ENCODE results near the gene GALNTL6. TPM values are rescaled to one million over a fixed set of nuclear protein-coding genes. Genes with fewer than 3 reads are reported as not detected.

The GALNTL6 gene
- total and polyA plus RNA-seq, 2 donors (not counting 1 experiment from before 2014, with no cell fraction given) = not detected

- no peak overlapping the region for H3K9ac ChIP-seq (ENCODE audit: insufficient read depth, low read length)
- H3K4me3 ChIP-seq (replicated peaks in 1 of 4; ENCODE audit: control extremely low read depth in 1 of 4, insufficient read depth in 1 of 4, low read depth in 3 of 4, low read length in 4 of 4) = no peak overlapping the region
- H3K4me2 ChIP-seq (ENCODE audit: extremely low read depth, insufficient read depth, low read length) = no peak overlapping the region
- H3K36me3 ChIP-seq (ENCODE audit: control insufficient read depth, insufficient read depth, low read length) = no peaks in the 10 kb centered on the region
- no peaks in the 10 kb centered on the region for H4K20me1 ChIP-seq (ENCODE audit: control insufficient read depth, extremely low read depth, insufficient read depth, low read length)
- DNase-seq (ENCODE audit: low read depth in 2 of 2) = no peak
- H3K79me2 ChIP-seq (ENCODE audit: control insufficient read depth, insufficient read depth, low read length) = no peaks in the 10 kb centered on the region
- H2AFZ ChIP-seq (ENCODE audit: low read length) = no peak overlapping the region
- no peak for TF ChIP-seq EZH2 (IDR thresholded peaks at IDR 0.05; ENCODE audit: low read length, missing control alignments)
- TF ChIP-seq, protein P1, sequence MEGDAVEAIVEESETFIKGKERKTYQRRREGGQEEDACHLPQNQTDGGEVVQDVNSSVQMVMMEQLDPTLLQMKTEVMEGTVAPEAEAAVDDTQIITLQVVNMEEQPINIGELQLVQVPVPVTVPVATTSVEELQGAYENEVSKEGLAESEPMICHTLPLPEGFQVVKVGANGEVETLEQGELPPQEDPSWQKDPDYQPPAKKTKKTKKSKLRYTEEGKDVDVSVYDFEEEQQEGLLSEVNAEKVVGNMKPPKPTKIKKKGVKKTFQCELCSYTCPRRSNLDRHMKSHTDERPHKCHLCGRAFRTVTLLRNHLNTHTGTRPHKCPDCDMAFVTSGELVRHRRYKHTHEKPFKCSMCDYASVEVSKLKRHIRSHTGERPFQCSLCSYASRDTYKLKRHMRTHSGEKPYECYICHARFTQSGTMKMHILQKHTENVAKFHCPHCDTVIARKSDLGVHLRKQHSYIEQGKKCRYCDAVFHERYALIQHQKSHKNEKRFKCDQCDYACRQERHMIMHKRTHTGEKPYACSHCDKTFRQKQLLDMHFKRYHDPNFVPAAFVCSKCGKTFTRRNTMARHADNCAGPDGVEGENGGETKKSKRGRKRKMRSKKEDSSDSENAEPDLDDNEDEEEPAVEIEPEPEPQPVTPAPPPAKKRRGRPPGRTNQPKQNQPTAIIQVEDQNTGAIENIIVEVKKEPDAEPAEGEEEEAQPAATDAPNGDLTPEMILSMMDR (conservative IDR thresholded peaks at IDR 0.05 in 1 of 2, IDR thresholded peaks at IDR 0.05 in 1 of 2; ENCODE audit: low read depth in 1 of 2, low read length in 2 of 2) = no peak
- no peak overlapping the region for H3K27ac ChIP-seq (ENCODE audit: insufficient read depth, low read length)
- no peaks in the 10 kb centered on the region for H3K4me1 ChIP-seq (ENCODE audit: control insufficient read depth, extremely low read depth, insufficient read depth, low read length)
- no peaks in the 10 kb centered on the region for H3K27me3 ChIP-seq (ENCODE audit: control insufficient read depth, insufficient read depth, low read length)
- no peaks in the 10 kb centered on the region for H3K9me3 ChIP-seq (ENCODE audit: control insufficient read depth, insufficient read depth, low read depth, low read length)
Measured at GRCh38 chr4:171920901-171921300, 107.7 kb downstream of the GALNTL6 start.

DNA sequence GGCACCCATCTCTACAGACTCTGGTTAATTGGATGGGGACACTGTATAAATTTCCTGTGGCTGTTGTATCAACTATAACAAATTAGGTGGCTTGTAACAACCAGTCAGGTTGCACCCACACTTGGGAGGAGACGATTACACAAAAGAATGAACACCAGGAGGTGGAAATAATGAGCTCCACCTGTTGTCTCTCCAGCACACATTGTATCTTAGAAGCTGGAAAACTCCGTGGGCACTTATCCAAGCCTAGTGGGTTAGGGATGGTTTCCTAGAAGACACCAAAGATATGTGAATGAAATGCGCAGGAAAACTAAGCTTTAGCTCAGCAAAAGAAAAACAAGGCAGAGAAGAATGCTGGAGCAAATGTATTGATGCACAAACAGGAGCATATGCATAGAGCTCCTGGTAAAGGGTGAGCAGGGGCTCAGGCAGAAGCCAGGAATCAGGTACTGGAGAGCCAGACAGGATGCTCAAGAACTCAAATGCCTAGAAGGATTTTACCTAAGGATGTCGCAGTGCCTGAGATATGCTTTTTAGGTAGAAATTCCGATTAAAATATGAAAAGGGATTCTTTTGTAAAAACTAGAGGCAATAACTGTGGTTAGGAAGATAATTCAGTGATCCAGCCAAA lies 111.7 kb downstream of the GALNTL6 start:
- no peak overlapping the region for H3K4me3 ChIP-seq (replicated peaks in 1 of 4; ENCODE audit: control extremely low read depth in 1 of 4, insufficient read depth in 1 of 4, low read depth in 3 of 4, low read length in 4 of 4)
- H3K9me3 ChIP-seq (ENCODE audit: control insufficient read depth, insufficient read depth, low read depth, low read length) = no peaks in the 10 kb centered on the region
- H2AFZ ChIP-seq (ENCODE audit: low read length) = no peak overlapping the region
- no peaks in the 10 kb centered on the region for H3K27me3 ChIP-seq (ENCODE audit: control insufficient read depth, insufficient read depth, low read length)
- no peaks in the 10 kb centered on the region for H3K4me1 ChIP-seq (ENCODE audit: control insufficient read depth, extremely low read depth, insufficient read depth, low read length)
- no peaks in the 10 kb centered on the region for H3K79me2 ChIP-seq (ENCODE audit: control insufficient read depth, insufficient read depth, low read length)
- no peaks in the 10 kb centered on the region for H3K36me3 ChIP-seq (ENCODE audit: control insufficient read depth, insufficient read depth, low read length)
- TF ChIP-seq EZH2 (IDR thresholded peaks at IDR 0.05; ENCODE audit: low read length, missing control alignments) = no peak
- TF ChIP-seq, protein P1 (conservative IDR thresholded peaks at IDR 0.05 in 1 of 2, IDR thresholded peaks at IDR 0.05 in 1 of 2; ENCODE audit: low read depth in 1 of 2, low read length in 2 of 2) = no peak
- no peaks in the 10 kb centered on the region for H4K20me1 ChIP-seq (ENCODE audit: control insufficient read depth, extremely low read depth, insufficient read depth, low read length)
- no peak overlapping the region for H3K4me2 ChIP-seq (ENCODE audit: extremely low read depth, insufficient read depth, low read length)
- no peak for DNase-seq (ENCODE audit: low read depth in 2 of 2)
- no peak overlapping the region for H3K27ac ChIP-seq (ENCODE audit: insufficient read depth, low read length)
- no peak overlapping the region for H3K9ac ChIP-seq (ENCODE audit: insufficient read depth, low read length)

DNA sequence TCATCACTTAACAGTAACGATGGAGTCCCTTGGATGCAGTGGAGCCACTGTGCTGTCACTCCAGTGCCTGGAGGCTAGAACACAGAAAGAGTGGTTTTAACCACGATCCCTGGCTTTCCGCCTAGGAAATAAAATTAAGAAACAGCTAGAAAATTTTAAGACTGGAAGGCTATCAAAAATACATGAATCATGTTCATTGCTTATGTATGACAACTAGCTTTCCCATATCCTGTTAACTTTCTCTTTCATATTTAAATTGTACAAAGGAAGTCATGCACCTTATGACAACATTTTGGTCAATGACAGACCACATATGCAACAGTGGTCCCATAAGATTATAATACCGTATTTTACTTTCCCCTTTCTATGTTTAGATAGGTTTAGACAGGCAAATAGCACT lies 115.1 kb downstream of the GALNTL6 start:
- no peaks in the 10 kb centered on the region for H3K4me1 ChIP-seq (ENCODE audit: control insufficient read depth, extremely low read depth, insufficient read depth, low read length)
- DNase-seq (ENCODE audit: low read depth in 2 of 2) = no peak
- H3K36me3 ChIP-seq (ENCODE audit: control insufficient read depth, insufficient read depth, low read length) = no peaks in the 10 kb centered on the region
- H2AFZ ChIP-seq (ENCODE audit: low read length) = no peak overlapping the region
- no peaks in the 10 kb centered on the region for H3K27me3 ChIP-seq (ENCODE audit: control insufficient read depth, insufficient read depth, low read length)
- H3K27ac ChIP-seq (ENCODE audit: insufficient read depth, low read length) = no peak overlapping the region
- no peaks in the 10 kb centered on the region for H3K9me3 ChIP-seq (ENCODE audit: control insufficient read depth, insufficient read depth, low read depth, low read length)
- no peaks in the 10 kb centered on the region for H3K79me2 ChIP-seq (ENCODE audit: control insufficient read depth, insufficient read depth, low read length)
- no peaks in the 10 kb centered on the region for H4K20me1 ChIP-seq (ENCODE audit: control insufficient read depth, extremely low read depth, insufficient read depth, low read length)
- no peak overlapping the region for H3K4me2 ChIP-seq (ENCODE audit: extremely low read depth, insufficient read depth, low read length)
- no peak for TF ChIP-seq EZH2 (IDR thresholded peaks at IDR 0.05; ENCODE audit: low read length, missing control alignments)
- TF ChIP-seq, protein P1 (conservative IDR thresholded peaks at IDR 0.05 in 1 of 2, IDR thresholded peaks at IDR 0.05 in 1 of 2; ENCODE audit: low read depth in 1 of 2, low read length in 2 of 2) = no peak
- H3K4me3 ChIP-seq (replicated peaks in 1 of 4; ENCODE audit: control extremely low read depth in 1 of 4, insufficient read depth in 1 of 4, low read depth in 3 of 4, low read length in 4 of 4) = no peak overlapping the region
- H3K9ac ChIP-seq (ENCODE audit: insufficient read depth, low read length) = no peak overlapping the region
